Activated CD4-positive, alpha-beta T cell treated with anti-CD3 and anti-CD28 coated beads, Interleukin-2, amount 50 U/mL, for 16 hours (primary cell): ENCODE data around the gene MAGI2.
"Not testable (repeated sequence)": the region's sequence is repeated elsewhere in the genome, so short reads cannot be mapped to it uniquely, and the experiment has no call there.

ENCODE experiments used
- DNase-seq: peaks from one replicate; pipeline ENCODE4 v3.0.0-alpha.2; 2020

MAGI2 gene

DNA sequence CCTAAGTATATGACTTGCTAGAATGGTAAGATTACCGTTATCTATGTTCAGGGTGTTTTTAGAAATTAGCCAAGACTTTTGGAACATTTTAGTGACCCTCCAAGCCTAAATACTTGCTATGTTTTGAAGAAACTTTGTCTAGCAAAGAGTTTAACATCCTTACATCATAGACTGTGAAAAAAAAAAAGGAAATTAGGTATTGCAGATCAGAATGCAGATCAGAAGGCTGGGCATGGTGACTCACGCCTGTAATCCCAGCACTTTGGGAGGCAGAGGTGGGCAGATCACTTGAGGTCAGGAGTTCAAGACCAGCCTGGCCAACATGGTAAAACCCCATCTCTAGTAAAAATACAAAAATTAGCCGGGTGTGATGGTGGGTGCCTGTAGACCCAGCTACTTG lies 10.7 kb downstream of the MAGI2 start:
- DNase-seq: not testable (repeated sequence)

DNA sequence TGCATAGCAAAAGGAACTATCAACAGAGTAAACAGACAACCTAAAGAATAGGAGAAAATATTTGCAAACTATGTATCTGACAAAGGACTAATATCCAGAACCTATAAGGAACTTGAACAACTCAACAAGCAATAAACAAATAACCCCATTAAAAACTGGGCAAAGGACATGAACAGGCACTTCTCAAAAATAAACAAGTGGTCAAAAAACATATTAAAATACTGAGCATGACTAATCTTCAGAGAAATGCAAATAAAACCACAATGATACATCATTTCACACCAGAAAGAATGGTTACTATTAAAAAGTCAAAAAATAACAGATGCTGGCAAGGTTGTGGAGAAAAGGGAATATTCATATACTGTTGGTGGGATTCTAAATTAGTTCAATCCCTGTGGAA lies 17.1 kb downstream of the MAGI2 start:
- no peak for DNase-seq

DNA sequence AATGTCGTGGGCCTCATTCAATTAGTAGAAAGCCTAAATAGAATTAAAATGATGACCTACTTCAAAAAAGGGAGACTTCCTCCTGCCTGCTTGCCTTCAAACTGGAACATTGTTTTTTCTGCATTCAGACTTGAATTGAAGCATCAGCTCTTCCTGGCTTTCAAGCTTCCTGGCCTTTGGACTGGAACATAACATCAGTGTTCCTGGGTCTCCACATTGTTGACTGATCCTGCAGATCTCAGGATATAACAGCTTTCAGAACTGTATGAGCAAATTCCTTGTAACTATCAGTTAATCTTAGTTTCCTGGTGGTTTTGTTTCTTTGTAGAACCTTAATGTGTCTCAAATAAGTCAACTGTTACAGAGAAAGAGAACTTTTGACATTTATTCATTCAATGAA lies 18.6 kb downstream of the MAGI2 start:
- DNase-seq: no peak

DNA sequence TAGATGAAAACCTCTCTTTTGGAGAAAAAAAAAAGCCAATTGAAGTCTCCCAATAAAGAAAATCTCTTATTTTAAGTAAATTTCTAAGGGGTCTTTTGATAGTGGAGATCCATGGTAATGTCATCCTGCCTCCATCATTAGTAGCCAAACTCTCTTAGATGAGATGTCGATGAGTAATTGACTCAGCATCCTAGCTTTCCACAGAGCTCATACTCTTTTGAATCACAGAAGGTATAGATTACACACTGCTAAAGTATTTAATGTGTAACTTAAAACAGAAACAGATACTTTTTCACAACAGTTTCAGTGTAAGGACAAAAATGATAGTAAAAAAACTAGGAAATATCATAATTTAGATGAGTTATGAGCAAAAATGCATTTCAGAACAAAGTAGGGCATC lies 19.4 kb downstream of the MAGI2 start:
- no peak for DNase-seq

DNA sequence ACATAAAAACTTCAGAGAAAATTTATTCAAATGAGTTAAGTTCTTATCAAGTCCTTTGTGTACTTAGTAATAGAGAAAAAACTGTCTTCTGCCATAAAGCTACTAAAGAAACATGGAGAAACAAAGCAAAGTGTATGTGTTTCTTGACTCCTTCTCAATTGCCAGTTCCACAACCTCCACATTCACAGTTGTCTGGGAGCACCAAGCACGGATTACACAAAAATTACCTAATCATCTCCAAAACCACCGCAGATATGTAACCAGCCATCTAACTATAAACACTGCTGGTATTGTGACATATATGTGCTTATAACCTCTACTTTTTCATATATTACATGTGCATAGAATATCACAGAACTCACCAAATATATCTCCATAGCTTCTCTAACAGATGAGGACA lies 23.1 kb downstream of the MAGI2 start:
- DNase-seq: no peak

DNA sequence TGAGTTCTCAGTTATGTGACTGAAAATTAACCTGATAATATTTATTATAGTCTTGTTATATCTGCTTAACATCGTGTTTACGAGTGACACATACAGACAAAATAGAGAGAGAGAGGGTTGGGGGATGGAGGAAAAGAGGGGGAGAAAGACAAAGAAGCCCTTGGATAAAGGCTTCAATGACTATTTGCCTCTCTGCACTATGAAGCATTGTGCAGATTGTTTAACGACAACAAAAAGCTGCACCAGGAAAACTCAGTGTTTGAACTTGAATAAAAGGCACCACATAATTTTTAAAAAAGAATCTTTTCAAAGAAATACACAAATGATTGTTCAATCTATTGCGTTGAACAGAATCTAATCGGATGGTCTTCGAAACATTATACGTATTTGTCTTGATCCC lies 27.8 kb downstream of the MAGI2 start:
- DNase-seq: no peak

DNA sequence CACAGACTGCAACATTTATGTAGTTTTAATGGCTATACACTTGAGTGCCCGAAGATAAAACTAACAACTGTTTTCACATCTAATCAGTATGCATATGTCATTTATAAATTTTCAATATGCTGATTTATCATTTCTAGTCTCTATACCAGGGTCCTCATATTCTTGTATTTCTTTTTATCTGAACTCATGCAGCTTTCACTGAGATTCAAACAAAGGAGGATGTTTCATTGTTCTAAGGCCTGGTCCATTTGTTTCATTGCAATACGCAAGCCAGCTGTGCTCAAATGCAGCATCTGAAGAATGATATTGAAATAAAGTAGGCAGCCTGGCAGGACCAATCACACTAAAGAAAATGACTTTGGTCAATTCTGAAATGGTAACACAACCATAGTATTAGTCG lies 31.7 kb downstream of the MAGI2 start:
- DNase-seq: no peak

DNA sequence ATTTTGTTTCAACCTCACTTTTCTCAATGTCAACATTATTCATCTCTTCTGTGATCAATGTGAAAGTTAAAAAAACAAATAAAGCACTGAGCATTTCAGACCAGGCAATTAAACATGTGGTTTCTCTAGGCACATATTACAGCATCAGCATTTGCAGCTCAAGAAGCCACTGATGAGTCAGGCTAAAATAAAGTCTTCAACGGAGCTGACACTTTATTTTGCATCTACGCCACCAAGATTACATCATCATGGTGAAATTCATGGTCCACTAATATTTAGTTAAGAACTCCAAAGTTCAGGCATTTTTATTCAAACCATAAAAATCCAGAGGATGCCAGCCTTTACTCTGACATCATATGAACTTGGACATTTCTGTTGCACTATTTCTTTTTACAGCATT lies 33.0 kb downstream of the MAGI2 start:
- DNase-seq: no peak

DNA sequence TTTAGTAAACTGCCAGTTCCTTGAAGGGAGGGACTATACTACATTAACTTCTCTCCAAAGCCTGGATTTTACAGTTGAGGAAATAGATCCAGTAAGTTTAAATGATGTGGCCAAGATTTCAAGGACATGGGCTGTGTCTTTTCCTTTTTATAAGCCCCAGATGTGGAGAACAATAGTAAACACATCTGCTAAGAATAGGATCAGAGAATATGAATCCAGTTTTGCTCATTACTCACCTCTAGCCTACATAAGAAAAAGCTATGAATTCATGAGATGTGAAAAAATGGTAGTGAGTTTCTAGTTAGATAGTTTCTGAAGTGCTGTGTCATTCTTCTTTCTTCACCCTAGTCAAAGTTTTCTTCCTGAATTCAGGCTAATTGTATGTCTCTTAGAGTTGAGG lies 38.6 kb downstream of the MAGI2 start:
- DNase-seq: no peak

DNA sequence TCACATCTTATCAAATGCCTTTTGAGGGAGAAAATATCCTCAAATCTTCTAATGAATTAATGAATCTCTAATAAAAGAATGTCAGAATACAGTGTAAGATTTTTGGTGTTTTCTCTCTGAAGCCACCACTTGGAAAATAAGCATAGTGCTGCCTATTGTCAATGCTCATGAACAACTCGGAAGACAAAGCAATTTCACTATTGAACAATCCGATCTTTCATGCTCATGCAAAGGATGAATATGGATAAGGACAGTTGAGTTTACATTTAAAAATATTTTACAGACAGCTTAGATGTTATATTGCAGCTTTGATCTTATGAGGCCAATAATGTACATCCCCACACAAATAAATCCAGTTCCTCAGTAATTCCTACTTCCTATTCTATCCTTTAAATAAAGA lies 40.6 kb downstream of the MAGI2 start:
- no peak for DNase-seq

DNA sequence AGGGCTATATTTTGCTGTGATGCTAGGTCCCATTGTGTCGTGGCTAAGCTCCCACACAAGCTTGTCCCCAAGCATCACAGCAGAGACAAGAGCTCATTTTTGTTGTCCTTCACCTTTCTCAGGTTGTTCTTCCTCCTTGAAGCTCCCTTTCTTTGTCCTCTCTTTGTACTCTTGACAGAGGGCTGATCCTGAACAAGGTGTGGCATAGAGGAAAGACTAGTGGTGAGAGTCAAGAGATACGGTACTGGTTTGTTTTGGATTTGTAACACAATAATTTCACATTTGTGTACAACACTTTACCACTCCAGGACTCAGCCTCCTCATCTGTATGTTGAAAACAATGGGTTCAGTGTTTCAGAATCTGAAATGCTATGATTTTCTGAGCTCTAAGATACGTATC lies 41.0 kb downstream of the MAGI2 start:
- DNase-seq: no peak

DNA sequence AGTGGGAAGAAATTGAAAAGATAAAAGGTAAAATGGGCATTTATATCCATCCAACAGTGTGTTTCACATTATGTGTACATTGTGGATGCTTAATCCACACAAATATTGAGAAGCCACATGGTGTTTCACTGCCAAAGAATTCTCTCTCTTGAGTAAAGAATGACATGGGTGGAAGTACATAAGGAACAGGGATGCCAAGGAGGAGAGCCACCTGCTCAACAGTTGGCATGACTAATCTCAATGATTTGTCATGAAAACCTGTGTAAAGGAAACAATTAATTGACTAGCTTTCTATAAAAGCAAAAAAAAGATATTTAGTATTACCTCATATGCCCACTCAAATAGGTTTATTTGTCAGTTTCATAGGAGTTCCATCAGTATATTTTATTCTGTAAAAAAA lies 43.1 kb downstream of the MAGI2 start:
- DNase-seq: no peak

DNA sequence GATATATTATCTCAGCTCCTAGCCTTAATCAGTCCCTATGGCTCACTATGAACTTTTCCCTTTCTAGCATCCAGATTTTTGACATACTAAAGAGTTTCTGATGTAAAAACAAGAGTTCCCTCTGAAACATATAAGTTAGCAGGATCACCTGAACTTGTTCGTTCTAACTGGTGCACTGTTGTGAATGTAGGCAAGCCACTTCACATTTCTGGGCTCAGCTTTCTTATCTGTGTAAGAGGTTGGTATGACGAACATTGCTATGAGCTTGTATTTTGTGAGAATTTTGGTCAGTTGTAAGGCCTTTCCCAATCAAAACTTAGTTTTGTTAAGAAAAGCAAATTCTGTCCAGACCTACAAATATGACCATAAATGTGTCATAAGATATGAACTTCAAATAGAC lies 46.1 kb downstream of the MAGI2 start:
- no peak for DNase-seq

DNA sequence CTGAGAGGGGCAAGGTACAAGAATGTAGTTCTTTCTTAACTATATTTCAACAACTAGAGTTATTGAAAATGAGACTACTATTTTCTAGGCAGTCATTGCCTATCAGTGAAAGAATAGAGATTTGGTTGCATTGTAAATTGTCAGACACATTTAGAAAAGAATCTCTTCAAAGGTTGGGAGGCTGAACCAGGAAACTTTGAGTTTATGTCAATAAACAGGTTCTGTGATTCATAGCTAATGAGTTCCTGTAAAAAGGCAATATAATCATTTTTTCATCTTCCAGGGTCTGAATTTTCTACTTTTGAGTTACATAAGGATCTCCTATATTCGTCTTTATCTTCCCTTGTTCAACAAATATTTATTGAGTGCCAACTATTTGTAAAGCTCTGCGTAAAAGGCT lies 47.1 kb downstream of the MAGI2 start:
- no peak for DNase-seq

DNA sequence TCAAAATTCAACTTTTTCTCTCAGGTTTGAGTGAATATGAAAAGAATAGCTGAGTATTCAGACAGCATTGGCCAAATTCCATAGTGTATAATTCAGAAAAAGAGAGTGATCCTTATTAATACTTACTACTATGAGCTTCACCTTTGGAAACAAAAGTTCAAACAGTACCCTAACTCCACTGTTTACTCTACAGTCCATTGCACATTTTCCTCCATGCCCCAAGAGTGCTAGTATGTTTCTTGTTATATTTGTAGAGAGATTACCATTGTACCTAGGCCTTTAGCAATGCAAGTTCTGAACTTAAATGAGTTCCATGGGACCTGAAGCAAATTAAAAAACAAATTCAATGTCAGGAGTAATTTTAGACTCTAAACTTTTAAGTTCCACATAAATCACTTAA lies 48.1 kb downstream of the MAGI2 start:
- DNase-seq: no peak

DNA sequence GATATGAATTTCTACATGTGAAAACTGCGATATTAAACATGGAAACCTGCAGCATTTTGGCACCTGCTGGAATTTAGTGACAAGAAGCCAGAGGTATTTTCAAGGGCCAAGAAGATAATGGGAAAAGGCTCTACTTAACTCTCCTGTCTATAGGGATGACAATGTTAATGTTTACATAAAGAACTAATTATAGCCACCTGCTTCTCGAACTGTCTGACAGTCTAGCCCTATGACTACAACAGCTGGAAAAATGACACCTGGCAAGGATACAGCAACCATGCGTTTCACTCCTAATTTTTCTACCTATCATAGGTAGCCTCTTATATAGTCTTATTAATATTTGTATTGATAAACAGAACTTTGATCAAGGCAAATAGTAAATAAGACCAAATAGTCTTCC lies 49.6 kb downstream of the MAGI2 start:
- no peak for DNase-seq

DNA sequence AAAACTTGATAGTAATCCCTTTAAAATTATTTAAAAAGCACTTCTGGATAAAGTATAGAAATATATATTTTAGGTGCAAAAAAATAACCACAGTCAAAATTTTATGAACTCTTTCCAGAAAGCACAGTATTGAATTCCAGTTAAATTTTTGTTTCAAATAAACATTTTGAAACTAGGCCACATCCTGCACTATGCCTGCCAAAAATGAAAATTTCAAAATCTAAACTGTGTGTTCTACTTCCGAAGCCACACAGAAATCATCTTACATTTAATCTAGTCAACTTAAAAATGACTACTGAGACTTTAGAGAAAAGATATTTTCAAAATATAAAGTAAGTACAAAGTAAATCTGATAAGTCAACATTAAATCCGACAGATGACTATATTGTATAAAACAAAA lies 50.0 kb downstream of the MAGI2 start:
- no peak for DNase-seq

DNA sequence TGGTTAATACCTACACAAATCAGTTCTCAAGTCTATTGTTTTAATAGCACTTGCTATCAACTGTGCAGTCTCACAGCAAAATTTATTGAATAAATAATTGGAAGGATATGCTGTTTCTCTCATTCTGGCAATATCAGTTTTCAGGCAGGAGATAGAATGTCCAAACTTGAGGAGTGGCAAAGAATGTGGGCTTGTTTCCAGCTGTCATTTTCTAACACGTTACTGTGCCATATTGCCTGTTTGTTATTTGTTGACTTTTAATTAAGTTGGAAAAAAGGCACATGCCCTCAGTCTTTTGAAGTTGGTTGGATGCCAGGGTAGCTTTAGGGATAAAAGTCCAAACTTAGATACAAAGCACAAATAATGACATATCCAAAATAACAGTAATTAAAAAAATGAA lies 52.2 kb downstream of the MAGI2 start:
- no peak for DNase-seq

DNA sequence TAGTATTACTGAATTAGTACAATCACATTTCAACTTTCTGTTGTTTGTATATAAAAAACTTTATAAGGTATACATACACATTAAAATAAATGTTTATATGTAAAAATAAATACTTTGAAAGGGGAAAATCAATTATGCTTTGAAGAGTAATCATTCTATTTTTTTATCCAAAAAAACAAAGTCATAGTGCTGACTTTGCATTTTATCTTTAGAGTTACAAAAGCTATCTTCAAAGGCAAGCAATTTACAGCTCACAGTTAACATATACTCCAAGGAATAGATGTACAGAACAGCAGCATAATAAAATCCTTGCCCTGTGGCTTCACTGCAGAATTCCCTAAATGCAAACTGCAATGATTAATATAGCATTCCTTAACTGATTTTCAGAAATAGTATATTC lies 53.2 kb downstream of the MAGI2 start:
- DNase-seq: no peak

DNA sequence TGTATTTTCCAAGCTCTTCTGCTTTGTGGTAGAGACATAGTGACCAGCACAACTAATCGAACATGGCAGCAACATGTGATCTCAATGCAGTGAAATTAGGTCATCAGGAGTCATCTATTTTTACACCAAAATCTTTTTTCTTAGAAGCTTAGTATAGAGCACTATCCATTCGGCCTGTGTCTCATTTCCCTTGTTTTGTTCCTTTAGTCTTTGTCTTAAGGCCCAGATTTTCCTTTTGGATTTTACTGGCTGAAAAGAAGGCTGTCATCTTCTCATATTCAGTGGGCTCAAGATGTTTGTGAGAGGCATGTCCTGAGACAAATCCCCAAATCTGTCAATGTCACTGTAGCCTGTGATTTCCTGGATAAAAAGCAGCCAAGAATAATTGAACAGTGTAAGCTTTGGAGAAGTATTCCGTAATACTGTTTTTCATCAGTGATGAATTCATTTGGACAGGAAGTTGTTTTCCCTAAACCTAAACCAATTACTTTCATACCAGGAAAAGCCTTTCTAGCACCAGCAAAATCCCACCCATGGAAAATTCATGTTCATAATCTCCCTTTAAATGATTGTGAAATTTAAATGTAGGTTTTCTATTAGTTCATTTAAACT lies 55.2 kb downstream of the MAGI2 start:
- no peak for DNase-seq

DNA sequence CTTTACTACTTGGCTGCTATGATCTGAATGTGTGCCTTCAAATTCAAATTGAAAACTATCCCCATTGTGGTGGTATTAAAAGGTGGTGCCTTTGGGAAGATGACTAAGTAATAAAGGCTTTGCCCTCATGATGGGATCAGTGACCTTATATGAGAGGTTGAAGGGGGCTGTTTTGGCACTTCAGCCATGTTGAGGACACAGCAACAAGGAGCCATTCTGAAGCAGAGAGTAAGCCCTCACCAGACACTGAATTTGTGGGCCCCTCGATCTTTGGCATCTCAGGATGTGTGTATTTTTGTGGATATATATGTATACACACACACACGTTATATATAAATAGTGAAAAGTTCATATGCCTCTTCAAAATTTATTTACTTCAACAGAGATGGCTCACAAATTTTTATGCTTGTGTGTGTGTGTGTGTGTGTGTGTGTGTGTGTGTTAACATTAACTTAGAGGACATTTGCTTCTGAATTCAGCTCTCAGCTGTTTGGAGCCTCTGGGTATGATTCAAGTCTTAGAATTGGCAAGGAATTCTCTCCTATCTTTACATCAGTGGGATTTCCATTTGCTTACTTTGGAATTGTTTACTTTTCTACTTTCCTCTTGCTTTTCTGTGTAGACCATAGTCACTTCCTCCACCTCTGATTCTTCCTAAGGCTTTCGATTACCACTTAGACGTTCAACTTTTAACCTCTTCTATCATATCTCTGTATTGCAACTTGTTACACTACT lies 66.6 kb downstream of the MAGI2 start:
- DNase-seq: no peak

DNA sequence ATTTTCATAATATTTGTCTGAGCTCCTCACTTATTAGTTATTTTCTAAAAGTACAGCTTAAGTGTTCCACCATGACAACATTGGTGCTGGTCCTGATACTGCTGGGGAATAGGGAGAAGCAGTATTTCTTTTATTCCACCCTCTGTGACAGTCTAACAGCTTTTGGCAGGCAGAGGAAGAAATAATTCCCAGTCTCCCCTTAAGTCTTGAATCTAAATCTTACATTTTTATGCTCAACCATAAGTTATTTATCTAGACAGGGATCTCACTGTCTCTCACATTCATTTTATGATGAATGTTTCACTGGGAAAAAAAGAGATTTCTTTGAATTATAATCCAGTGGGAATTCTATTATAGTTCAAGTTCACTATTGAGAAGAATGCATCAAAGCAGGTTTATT lies 71.5 kb downstream of the MAGI2 start:
- DNase-seq: no peak

DNA sequence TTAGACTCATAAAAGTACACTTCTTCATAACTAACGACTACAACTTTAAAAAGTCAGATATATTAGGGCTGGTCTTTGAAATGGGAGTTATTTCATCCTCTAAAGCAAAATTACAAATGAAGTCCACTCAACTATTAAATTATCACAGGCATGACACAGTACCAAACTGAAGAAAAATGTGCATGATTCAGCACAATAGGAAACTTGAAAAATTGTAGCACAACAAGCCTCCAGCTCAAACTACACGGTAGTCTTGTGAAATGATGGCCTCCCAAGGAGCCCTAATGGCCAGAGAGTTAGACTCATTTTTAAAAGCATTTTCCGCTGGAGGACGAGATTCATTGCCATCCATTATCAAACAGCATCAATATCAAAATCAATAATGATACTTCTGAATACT lies 76.4 kb downstream of the MAGI2 start:
- no peak for DNase-seq

DNA sequence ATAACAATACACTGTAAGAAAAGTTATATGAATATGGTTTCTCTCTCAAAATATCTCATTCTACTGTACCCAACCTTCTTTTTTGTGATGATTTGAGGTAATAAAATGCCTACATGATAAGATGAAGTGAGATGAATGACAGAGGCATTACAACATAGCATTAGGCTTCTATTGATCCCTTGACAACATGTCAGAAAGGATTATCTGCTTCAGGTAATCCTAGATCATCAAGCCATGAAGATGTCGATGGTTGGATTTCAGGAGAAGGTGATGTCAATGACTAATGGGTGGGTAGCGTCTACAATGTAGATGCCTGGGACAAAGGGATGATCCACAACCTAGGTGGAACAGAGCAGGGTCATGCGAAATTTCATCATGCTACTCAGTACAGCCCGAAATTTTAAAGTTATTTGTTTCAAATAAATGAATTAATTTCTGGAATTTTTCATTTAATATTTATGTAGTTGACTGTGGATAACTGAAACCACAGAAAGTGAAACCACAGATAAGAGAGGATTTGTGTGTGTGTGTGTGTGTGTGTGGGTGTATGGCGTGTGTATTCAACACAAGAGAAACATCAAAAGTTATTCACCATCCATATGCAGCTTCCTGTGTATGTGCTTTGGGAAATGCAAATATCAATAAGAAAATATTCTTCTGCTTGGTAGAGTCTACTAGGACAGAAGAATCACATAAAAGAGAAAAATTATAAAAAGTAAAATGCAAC lies 77.0 kb downstream of the MAGI2 start:
- no peak for DNase-seq

DNA sequence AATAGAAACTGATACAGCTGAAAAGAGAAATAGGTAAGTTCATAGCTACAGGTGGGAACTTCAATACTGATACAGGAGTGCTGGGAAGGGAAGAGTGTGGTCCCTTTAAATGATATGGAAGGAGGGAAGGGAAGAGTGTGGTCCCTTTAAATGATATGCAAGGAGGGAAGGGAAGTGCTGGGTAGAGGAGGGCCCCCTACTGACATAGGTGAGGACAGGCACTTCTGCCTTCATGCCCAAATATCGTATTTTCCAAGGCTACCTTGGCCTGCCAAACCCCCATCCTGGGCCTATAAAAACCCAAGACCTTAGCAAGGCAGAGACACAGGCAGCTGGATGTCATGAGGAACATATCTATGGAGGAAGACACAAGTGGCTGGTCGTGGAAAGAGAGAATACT lies 92.3 kb downstream of the MAGI2 start:
- DNase-seq: no peak
